Activated CD8-positive, alpha-beta memory T cell treated with anti-CD3 and anti-CD28 coated beads, Interleukin-2, amount 50 U/mL, for 24 hours (primary cell): ENCODE results near the gene DLGAP4.
"Not testable (repeated sequence)": the region's sequence is repeated elsewhere in the genome, so short reads cannot be mapped to it uniquely, and the experiment has no call there.

Experiments used
- DNase-seq: peaks from one replicate; pipeline ENCODE4 v3.0.0-alpha.2; 2020; ENCODE audit errors: extremely low read depth

Gene DLGAP4

DNA sequence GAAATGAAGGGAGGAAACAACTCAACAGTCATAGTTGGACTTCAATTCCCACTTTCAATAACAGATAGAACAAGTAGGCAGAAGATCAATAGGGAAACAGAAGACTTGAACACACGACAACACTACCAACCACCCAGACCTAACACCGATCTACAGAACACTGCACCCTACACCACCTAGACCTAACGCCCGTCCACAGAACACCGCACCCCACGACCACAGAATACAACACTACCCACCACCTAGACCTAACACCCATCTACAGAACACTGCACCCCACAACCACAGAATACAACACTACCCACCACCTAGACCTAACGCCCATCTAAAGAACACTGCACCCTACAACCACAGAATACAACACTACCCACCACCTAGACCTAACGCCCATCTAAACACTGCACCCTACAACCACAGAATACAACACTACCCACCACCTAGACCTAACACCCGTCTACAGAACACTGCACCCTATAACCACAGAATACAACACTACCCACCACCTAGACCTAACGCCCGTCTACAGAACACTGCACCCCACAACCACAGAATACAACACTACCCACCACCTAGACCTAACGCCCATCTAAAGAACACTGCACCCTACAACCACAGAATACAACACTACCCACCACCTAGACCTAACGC lies 258.1 kb downstream of the DLGAP4 start:
- DNase-seq: not testable (repeated sequence)

DNA sequence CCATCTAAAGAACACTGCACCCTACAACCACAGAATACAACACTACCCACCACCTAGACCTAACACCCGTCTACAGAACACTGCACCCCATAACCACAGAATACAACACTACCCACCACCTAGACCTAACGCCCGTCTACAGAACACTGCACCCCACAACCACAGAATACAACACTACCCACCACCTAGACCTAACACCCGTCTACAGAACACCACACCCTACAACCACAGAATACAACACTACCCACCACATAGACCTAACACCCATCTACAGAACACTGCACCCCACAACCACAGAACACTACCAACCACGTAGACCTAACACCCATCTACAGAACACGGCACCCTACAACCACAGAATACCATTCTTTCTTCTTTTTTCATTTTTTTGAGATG lies 258.6 kb downstream of the DLGAP4 start:
- DNase-seq: not testable (repeated sequence)

DNA sequence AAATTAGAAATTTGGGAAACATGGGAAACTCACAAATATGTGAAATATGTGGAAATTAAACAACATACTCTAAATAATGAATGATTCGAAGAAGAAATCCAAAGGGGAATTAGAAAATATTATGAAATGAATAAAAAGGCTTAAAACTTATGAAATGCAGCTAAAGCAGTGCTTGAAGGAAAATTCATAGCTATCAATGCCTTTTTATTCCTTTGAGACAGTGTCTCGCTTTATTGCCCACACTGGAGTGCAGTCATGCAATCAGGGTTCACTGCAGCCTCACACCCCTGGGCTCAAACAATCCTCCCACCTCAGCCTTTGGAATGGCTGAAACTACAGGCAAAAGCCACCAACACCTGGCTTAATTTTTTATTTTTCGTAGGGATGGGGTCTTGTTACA lies 259.4 kb downstream of the DLGAP4 start:
- no peak for DNase-seq

DNA sequence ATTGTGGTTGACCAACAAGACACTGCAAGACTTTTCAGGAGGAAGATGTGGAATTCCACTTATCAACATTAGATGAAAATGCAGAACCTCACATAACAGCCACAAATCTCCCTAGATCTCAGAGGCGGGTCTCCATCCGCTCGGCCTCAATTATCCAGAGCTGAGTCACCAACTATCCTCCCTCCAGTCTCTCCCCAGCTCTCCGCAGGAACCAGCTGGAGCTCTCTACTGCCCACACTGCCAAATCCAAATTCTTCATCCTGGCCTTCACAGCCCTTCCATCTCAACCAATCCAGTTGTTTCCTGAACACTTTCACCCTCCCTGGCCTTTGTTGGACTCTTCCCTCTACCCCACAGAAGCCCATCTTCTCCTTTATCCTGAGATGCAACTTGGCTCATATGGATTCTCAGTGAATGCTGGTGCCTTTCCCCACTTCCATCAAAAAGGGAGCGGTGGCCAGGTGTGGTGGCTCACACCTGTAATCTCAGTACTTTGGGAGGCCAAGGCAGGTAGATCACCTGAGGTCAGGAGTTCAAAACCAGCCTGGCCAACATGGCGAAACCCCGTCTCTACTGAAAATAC lies 263.8 kb downstream of the DLGAP4 start:
- DNase-seq: no peak

DNA sequence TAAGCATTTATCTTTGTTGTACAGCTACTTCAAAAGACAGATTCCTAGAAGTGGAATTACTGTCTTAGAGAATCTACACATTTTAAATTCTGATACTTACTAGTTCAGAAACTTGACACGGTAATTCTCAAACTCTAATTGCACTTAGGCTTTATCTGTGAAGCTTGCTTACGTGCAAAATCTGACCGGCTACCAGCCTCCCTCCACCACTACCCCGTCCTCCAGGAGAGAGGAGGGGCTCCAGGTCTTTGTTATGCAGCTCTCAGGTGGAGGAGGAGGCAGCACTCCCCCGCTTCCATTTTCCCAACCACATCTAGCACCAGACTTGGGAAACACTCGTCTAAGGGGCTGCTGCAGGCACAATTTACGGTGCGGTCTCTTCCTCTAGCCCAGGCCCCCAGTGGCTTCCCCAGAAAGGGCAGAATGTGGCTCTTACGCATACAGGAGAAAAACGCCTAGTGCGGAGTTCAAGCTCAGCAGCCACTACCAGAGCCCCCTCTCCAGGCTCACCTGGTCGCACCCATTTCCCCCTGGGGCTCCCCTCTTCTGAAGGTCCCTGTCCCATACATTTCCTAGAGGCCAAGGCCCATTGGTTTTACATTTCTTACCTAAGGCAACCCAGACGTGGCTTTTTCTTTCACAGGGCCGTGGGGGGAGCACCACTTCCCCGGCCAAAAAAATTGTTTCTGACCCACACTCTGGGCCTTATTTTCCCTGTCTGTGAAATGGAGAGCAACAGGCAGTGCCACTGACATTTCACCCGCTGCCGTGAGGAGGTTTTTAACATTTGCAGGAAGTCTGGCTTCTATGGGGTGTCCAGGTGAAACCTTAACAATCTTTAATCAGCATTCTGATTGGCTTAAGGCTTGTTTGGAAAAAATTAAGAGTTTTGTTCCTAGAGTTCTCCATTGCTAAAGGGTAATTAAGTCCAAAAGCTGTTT lies 265.7 kb downstream of the DLGAP4 start:
- DNase-seq: no peak

DNA sequence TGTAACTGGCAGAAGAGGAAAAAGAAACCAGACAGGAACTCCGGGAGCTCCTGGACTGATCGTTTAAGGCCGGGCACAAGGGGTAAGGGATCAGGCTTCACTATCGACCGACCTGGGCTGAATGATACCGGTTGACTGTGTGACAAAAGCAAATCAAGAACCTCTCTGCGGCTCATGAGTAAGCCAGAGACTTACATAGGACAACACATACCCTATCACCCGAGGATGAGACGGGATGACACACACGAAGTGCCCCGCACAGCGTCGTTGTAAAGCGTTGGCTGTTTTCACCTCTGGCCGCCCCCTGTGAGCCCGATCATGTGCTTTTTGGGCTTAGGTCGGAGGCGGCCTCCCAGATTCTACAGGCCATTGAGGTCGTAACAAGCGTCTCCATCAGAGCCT lies 266.6 kb downstream of the DLGAP4 start:
- peak; percentile 53 for DNase-seq

DNA sequence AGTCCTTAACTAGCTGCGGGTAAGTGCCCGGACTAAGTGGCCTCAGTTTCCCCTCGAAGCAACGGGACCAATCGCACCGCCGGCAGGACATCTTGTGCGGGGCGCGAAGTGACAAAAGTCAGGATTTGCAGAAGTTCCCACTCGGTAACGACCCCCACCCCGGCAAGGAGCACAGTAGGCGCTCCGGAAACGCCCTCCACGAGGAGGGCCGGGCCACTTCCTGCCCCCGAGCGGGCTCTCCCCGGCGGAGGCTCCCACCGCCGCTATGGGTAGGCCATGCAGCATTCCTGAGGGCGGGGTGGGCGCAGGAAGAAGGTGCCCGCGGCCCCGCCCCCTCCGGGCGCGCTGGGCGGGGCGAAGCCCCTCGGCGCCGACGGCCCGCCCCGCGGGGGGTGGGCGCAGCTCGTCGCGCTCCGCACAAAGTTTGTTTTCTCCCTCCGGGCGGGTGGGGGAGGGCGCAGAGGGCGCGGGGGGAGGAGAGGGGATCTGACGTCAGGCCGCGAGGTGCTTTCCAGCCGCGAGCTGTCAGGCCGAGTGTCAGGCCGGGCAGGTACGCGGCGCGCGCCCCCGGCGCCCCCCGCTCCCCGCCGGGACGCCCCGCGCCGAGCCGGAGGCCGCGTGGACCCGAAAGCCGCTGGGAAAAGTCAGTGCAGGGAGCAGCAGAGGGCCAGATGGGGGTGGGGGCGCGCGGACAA lies 267.1 kb downstream of the DLGAP4 start, which contains the start of gene TGIF2:
Gene TGIF2 (plus strand): TSS at position 495 of the 695 bp plus-strand sequence. CDS start 5,178 bp downstream, outside the sequence.
- peak; percentile 73 for DNase-seq

DNA sequence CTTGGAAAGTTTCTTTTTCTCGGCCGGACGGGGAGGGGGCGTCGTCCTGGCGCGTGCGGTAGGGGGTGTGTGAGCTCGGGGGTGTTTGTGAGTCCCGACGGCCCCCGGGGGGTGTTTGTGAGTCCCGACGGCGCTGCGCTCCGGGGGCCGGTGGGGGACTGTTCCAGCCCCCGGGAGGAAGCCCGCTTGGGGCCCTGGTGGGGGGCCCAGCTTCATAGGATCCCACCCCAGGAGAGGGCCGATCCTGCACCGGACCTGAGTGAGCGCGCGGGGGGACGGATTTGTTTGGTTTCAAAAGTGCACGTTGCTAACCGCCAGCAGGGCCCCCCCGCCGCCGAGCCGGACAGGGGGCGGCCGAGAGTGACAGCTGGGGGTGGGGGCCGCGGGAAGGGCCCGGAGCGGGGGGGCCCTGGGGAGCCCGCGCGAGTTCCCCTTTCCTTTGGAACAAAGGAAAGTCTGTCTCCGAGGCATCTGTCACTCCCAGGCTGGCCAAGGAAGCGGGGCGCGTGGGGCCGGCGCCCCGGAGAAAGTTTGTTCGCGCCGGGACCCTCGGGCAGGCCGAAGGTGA lies 267.7 kb downstream of the DLGAP4 start:
- DNase-seq: no peak

DNA sequence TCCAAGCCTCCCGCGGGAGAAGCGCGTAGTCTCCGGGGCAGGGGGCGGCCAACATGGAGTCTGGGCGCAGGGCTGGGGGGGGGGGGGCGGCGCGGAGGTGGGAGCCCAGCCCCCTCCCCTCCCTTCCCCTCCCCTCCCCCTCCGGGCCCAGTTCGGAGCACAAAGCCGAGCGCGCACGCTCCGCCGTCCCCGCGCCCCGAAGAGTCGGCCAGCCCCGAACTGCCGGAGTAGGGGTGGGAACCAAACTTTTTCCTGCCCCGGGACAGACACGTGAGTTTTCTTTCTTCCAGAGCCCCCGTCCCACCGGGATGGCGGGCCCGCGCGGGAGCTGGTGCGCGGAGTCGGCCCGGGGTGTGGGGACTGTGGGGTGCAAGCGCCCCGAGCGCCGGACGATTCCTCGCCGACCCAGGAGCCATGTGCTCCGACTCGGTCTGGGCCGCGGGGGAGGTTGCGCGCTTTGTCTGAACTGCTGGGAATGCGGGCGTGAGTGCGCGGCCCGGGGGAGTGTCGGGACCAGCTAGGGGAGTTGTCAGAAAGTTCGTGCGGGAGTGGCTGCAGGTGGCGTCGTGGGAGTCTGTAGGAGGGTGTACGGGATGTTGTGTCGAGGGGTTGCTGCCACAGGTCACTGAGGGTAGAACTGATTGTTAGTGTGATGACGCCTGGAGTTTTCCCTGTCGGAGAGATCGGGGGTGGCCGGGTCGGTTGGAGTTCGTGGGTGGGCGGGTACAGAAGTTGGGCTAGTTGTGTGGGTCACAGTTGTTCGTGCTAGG lies 268.4 kb downstream of the DLGAP4 start:
- no peak for DNase-seq

DNA sequence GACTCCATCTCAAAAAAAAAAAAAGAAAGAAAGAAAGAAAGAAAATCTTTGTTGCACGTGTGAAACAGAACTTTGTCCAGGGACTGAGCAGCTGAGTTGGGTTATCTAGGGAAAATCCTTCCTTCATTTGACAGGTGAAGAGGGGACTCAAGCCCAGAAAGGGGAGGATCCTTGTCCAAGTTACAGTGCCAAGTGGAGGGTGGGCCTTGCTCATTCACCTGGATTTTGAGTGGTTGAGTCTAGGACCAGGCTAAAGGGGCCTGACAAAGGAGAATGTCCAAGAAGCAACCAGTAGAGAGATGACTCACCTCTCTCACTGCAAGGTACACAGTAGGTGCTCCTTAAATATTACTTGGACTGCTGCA lies 269.9 kb downstream of the DLGAP4 start:
- DNase-seq: no peak
